ENCODE results near the gene CTSE. TPM values are rescaled to one million over a fixed set of nuclear protein-coding genes. Genes with fewer than 3 reads are reported as not detected.

The CTSE gene
- polyA plus RNA-seq, 1 donor from 2014 or later = not detected

DNA sequence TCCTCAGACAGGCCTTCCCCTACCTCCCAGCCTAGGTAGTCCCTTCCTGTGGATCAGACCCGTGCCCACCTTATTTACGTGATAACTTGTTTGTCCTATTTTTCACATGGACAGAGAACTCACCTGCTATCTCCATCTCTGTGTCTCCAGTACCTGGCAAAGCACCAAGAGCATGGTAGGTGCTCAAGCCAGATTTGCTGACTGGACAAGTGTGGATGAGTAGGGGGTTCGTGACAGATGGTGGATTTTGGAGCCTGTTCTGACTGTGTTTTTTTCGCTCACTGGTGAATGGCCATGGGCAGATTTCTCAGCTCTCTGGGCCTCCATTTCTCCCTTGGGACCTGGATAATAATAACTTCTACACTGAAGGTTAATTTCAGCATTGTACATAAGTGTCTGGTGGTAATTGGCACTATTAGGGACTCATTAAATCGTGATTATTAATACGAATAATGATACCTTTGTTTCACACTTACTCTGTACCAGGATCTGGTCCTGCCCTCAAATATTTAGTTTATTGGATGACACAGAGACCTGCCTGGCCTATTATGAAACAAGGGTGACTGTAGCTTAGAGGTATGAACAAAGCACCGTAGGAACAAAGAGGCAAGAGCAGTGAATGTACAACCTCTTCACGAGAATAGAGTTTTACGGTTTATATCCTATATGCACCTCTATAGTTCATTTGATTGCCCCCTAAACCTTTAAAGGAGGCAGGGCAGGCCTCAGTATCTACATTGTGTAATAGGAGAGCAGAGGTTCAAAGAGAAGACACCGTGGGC, 56.0 kb downstream of the CTSE start:
- H3K27me3 Mint-ChIP-seq = peaks cover 2% of the 10 kb centered on the region
- no peaks in the 10 kb centered on the region for H3K9me3 Mint-ChIP-seq
- no peak overlapping the region for H3K4me3 Mint-ChIP-seq
- peak overlapping the region in 1 of 3 donors; percentile 66 for H3K27ac Mint-ChIP-seq
- H3K4me1 Mint-ChIP-seq = peaks cover 0 to under 1% (median 0%) of the 10 kb centered on the region in 3 donors
- H3K36me3 Mint-ChIP-seq = no peaks in the 10 kb centered on the region

DNA sequence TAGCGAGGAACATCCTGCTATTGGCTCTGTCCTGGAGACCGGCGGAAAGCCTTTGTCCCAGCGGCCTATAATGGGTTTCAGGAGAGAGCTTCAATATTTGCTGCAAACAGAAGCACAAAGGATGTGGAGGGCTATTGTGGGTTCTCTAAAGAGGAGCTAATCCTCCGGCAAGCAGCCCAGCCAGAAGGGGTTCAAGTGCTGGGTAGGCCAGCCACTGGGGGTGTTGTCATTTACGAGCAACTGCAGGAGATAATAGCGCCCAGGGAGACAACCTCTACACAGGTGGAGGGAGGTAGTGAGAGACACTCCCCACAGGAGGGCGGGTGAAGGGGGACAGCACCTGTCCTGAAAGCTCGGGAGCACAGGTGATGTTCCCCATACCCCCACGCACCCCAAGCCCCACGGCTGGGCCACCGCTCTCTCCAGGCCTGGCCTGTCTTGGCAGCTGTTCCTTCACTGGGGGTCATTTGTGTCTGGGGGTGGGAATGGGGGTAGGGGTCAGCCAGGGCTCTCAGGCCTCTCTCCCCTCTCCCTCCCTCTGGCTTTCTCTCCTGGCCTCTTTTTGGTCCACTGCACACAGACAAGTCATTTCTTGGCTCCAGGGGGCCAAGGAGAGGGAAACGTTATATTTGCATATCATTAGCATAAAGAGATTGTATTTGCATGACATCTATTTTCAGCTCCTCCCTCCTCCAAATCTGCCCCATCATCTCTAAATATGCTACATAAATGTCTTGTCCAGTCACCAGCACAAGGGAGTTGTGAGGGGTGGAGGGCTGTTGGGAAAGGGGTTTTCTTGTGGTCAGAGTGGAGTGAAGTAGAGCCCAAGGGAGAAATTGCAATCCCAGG, 58.4 kb downstream of the CTSE start:
- no peaks in the 10 kb centered on the region for H3K4me1 Mint-ChIP-seq
- H3K36me3 Mint-ChIP-seq = no peaks in the 10 kb centered on the region
- H3K27me3 Mint-ChIP-seq = peaks cover 6% of the 10 kb centered on the region

DNA sequence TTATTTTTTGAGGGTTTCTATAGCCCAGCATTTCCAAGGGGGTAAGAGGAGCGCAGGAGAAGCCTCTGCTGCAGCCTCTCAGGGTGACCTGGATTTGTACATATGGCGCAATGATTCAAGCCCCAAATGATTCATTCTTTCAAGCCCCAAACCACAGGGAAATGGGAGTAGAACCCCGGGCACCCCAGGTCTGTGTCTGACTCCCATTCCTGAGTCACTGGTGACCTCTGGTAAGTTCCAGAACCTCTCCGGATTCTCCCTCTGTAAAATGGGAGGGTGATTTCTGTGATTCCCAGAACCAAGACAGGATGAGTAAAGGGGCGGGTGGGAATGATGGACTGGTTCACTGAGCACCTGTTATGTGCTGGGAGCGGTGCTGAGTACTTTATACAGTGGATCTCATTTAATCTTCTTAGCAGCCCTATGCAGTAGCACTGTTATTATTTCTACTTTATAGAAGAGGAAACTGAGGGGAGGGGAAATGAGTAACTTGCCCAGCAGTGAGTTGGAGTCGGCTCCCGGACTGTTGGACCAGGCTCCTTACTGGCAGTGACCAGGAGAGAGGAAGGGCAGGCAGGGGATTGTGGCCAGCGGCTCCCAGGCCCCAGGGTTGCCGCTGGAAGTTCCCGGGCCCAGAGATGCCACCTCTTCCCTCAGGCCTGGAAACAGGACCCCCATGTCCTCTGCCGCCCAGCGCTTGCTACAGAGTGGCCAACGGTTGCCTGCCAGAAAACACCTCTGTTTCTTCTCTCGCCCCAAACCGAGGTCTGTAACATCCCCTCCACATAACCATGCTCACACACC, 60.1 kb downstream of the CTSE start:
- H3K4me1 Mint-ChIP-seq = no peaks in the 10 kb centered on the region
- H3K36me3 Mint-ChIP-seq = no peaks in the 10 kb centered on the region
- H3K27me3 Mint-ChIP-seq = peaks cover 6% of the 10 kb centered on the region
- no peak overlapping the region for H3K27ac Mint-ChIP-seq
- no peaks in the 10 kb centered on the region for H3K9me3 Mint-ChIP-seq
- H3K4me3 Mint-ChIP-seq = no peak overlapping the region

More for the DNA sequence above, 58.4 kb downstream of the CTSE start:
- Mint-ChIP-seq H3K9me3 (no peaks in the 10 kb centered on the region), H3K27ac (no peak overlapping the region), H3K4me3 (no peak overlapping the region)

DNA sequence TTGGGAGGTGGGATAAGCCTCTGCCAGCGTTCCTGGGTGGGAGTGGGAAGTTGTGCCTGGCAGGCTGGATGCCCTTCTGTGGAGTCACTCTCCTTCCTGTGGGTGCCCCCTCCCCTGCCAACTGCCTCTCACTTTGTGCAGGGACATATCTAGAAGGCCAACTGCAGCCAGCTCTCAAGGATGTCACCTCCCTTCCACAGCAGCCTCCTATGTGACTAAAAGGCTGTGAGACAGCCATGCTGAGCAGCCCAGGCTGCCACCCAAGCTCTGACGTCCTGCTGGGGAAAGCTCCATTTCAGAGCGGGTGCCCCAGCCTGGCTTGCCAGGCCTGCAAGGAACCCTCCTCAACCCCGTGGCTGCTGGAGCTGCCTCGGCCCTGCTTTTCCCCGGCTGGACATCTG, 60.9 kb downstream of the CTSE start:
- no peaks in the 10 kb centered on the region for H3K9me3 Mint-ChIP-seq
- no peaks in the 10 kb centered on the region for H3K36me3 Mint-ChIP-seq
- no peaks in the 10 kb centered on the region for H3K4me1 Mint-ChIP-seq
- H3K27me3 Mint-ChIP-seq = peaks cover 6% of the 10 kb centered on the region
- H3K27ac Mint-ChIP-seq = no peak overlapping the region
- no peak overlapping the region for H3K4me3 Mint-ChIP-seq

DNA sequence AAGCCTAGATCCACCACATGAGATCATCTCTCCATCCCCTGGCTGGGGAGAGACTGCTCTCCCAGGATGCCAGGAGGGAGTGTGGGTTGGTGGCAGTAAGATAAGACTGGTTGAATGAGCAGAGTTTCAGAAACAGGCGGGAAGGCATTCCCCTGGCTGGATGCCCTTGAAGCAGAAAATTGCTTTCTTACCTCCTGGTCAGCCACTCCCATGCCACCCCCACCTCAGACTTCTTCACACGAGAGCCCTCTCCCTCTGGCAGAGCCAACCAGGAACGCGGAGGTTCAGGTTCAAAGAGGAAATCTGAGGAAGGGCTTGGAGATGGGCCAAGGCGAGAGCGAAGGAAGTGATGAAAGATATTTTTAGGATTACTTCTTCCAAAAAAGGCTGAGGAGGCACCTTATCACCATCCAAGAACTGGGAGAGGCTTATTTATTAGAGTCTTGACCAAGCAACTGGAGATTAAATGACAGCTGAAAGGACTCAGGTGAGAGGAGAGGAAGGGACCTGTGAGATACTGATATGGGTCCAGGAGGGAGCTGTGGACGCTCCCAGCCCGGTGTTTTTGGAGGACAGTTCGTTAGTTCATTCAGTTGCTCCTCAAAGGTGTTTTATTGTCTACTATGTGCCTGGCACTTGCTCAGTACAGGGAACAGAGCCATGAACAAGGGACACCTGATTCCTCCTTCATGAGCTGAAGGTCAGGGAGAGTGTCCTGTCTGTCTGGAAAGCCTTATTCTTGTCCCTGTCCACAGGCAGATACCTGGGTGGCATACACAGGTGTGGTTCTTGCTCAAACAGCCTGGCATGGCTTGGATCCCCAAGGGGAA, 61.5 kb downstream of the CTSE start:
- Mint-ChIP-seq H3K27ac (no peak overlapping the region), H3K4me3 (no peak overlapping the region), H3K27me3 (peaks cover 6% of the 10 kb centered on the region), H3K4me1 (no peaks in the 10 kb centered on the region), H3K9me3 (no peaks in the 10 kb centered on the region), H3K36me3 (no peaks in the 10 kb centered on the region)

DNA sequence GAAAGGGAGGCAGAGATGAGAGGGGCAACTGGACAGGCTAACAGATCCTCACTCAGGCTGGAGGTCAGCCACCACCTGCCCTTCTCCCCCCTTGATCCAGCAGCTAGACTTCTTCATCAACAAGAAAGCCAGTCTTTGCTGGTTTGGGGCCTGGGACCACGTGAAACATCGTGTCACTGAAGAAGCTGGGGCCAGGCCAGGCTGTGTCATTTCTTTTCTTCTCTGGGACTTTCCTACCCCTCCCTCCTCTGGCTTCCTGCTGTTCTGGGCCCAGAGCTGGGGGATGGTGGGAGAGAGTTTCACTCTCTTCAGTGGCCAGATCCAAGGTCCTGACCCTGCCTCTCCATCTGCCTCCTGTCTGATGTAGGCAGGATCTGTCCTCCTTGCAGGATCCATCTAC, 62.3 kb downstream of the CTSE start:
- Mint-ChIP-seq H3K27ac (no peak overlapping the region), H3K9me3 (no peaks in the 10 kb centered on the region), H3K4me1 (no peaks in the 10 kb centered on the region), H3K36me3 (no peaks in the 10 kb centered on the region), H3K27me3 (peaks cover 6% of the 10 kb centered on the region), H3K4me3 (no peak overlapping the region)

DNA sequence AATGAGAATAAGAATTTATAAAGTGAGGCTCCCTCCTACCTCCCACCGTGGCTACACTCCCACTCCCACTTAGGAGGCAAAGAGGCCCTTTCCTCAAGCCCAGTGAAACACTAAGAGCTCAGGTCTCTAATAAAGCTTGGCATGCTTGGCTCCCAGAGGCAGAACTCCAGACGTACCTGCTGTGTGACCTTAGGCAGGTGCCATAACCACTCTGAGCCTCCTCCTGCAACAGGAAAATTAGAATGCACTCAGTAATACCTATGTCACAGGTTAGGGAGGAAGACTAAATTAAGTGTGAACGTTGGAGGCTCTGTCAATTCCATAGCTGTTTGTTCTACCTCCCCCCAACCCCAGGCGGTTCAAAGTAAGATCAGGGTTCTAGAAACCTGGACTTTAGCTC, 63.9 kb downstream of the CTSE start:
- Mint-ChIP-seq H3K27ac (no peak overlapping the region), H3K4me1 (no peaks in the 10 kb centered on the region), H3K9me3 (no peaks in the 10 kb centered on the region), H3K36me3 (no peaks in the 10 kb centered on the region), H3K4me3 (no peak overlapping the region), H3K27me3 (peaks cover 13% of the 10 kb centered on the region)

Other genes with a start within 250 kb of the CTSE start
- 92.2 TPM for gene RAB29, start 248.4 kb downstream of the CTSE start, polyA plus RNA-seq
- gene SLC41A1, start 210.7 kb downstream of the CTSE start, polyA plus RNA-seq = 10.9 TPM
- 2.0 TPM for gene PM20D1, start 173.8 kb downstream of the CTSE start, polyA plus RNA-seq
- gene SLC26A9, start 80.4 kb downstream of the CTSE start, polyA plus RNA-seq = not detected
- not detected for gene RAB7B, start 20.5 kb downstream of the CTSE start, polyA plus RNA-seq
- gene RHEX, start 29.3 kb upstream of the CTSE start, polyA plus RNA-seq = 2.0 TPM
- gene AVPR1B, start 93.5 kb upstream of the CTSE start, polyA plus RNA-seq = not detected
- 0.51 TPM for gene FAM72A, start 178.9 kb upstream of the CTSE start, polyA plus RNA-seq
- gene SRGAP2, start 179.6 kb upstream of the CTSE start, polyA plus RNA-seq = 22.8 TPM

Data from IgD-negative memory B cell (primary cell).